Activated T-cell treated with anti-CD3 and anti-CD28 coated beads, Interleukin-2, amount 50 U/mL, for 4 hours (primary cell): Measurements from ENCODE around the gene SELL. TPM values are rescaled to one million over a fixed set of nuclear protein-coding genes. Genes with fewer than 3 reads are reported as not detected.

ENCODE experiments used
- ATAC-seq, 2 donors: fragments of 200-7000 bp; cut with Tn5 transposase; one replicate each; pipeline ENCODE4 v1.10.0; 2021
- DNase-seq: peaks from one replicate; pipeline ENCODE4 v3.0.0-alpha.2; 2020
- H3K27me3 Mint-ChIP-seq: one replicate; pipeline ENCODE4 v1.8.0; 2021; ENCODE audit warnings: low read depth, mixed read lengths
- H3K36me3 Mint-ChIP-seq: one replicate; pipeline ENCODE4 v1.8.0; 2022; ENCODE audit warnings: mixed read lengths; ENCODE audit not compliant: insufficient read depth
- H3K4me1 Mint-ChIP-seq: one replicate; pipeline ENCODE4 v1.8.0; 2021; ENCODE audit warnings: low read depth, mixed read lengths
- H3K4me3 Mint-ChIP-seq: one replicate; pipeline ENCODE4 v1.8.0; 2021; ENCODE audit warnings: mild to moderate bottlenecking, moderate library complexity, mixed read lengths
- H3K9me3 Mint-ChIP-seq: one replicate; pipeline ENCODE4 v1.8.0; 2021; ENCODE audit warnings: mixed read lengths
- total RNA-seq, 3 donors: library from RNA; stranded (reverse); gene quantifications; one replicate each; pipeline ENCODE4 v1.2.1, GENCODE V29; 2021

SELL gene
- total RNA-seq, result 100 to 1,000 TPM in 2 of 3 donors, 10 to 100 TPM in 1; 95.7 to 129 (median 112) TPM

GRCh38 chr1:169711469-169712308 lies at the start of gene SELL:
TSS of gene SELL (minus strand) at chr1:169711620. CDS start at chr1:169711498, 122 bp downstream.
- Mint-ChIP-seq H3K27me3 (peaks cover 3% of the 10 kb centered on the region), H3K4me1 (peaks cover 29% of the 10 kb centered on the region), H3K9me3 (no peaks in the 10 kb centered on the region), H3K4me3 (peak within 1 kb of the TSS; percentile 84), H3K36me3 (peaks cover 17% of the 10 kb centered on the region)
- ATAC-seq (peak; percentile 81 to 82), DNase-seq (peak; percentile 68)

GRCh38 chr1:169759038-169759437 lies 47.6 kb upstream of the SELL start:
- DNase-seq, result no peak
- H3K36me3 Mint-ChIP-seq, result no peaks in the 10 kb centered on the region
- ATAC-seq, result no peak
- no peak overlapping the region for H3K4me3 Mint-ChIP-seq
- H3K9me3 Mint-ChIP-seq, result peaks cover 3% of the 10 kb centered on the region
- H3K27me3 Mint-ChIP-seq, result peaks cover 6% of the 10 kb centered on the region
- no peaks in the 10 kb centered on the region for H3K4me1 Mint-ChIP-seq

GRCh38 chr1:169753549-169753948 lies 42.1 kb upstream of the SELL start:
- ATAC-seq (peak in 1 of 2 donors; percentile 27), DNase-seq (no peak)
- Mint-ChIP-seq H3K9me3 (no peaks in the 10 kb centered on the region), H3K4me3 (no peak overlapping the region), H3K36me3 (no peaks in the 10 kb centered on the region), H3K27me3 (peaks cover 2% of the 10 kb centered on the region), H3K4me1 (no peaks in the 10 kb centered on the region)

GRCh38 chr1:169750041-169750440 lies 38.6 kb upstream of the SELL start:
- H3K9me3 Mint-ChIP-seq, result no peaks in the 10 kb centered on the region
- H3K4me3 Mint-ChIP-seq, result no peak overlapping the region
- no peaks in the 10 kb centered on the region for H3K4me1 Mint-ChIP-seq
- no peak for ATAC-seq
- no peaks in the 10 kb centered on the region for H3K36me3 Mint-ChIP-seq
- no peak for DNase-seq
- peaks cover 2% of the 10 kb centered on the region for H3K27me3 Mint-ChIP-seq

GRCh38 chr1:169746550-169746949 lies 35.1 kb upstream of the SELL start:
- ATAC-seq (no peak), DNase-seq (no peak)
- Mint-ChIP-seq H3K36me3 (no peaks in the 10 kb centered on the region), H3K27me3 (no peaks in the 10 kb centered on the region), H3K9me3 (no peaks in the 10 kb centered on the region), H3K4me1 (no peaks in the 10 kb centered on the region), H3K4me3 (no peak overlapping the region)

GRCh38 chr1:169745015-169745861 lies 33.8 kb upstream of the SELL start:
- no peaks in the 10 kb centered on the region for H3K4me1 Mint-ChIP-seq
- H3K36me3 Mint-ChIP-seq, result no peaks in the 10 kb centered on the region
- DNase-seq (no peak), ATAC-seq (no peak)
- no peak overlapping the region for H3K4me3 Mint-ChIP-seq
- H3K9me3 Mint-ChIP-seq, result no peaks in the 10 kb centered on the region
- no peaks in the 10 kb centered on the region for H3K27me3 Mint-ChIP-seq

GRCh38 chr1:169741666-169742394 lies 30.4 kb upstream of the SELL start:
- no peak overlapping the region for H3K4me3 Mint-ChIP-seq

GRCh38 chr1:169739980-169740379 lies 28.6 kb upstream of the SELL start:
- DNase-seq, result no peak
- H3K4me1 Mint-ChIP-seq, result no peaks in the 10 kb centered on the region
- H3K27me3 Mint-ChIP-seq, result peaks cover 15% of the 10 kb centered on the region
- no peak for ATAC-seq
- no peaks in the 10 kb centered on the region for H3K9me3 Mint-ChIP-seq
- no peak overlapping the region for H3K4me3 Mint-ChIP-seq
- no peaks in the 10 kb centered on the region for H3K36me3 Mint-ChIP-seq

More at GRCh38 chr1:169741666-169742394, 30.4 kb upstream of the SELL start:
- ATAC-seq, result no peak
- Mint-ChIP-seq H3K27me3 (peaks cover 8% of the 10 kb centered on the region), H3K36me3 (no peaks in the 10 kb centered on the region), H3K9me3 (no peaks in the 10 kb centered on the region), H3K4me1 (no peaks in the 10 kb centered on the region)
- no peak for DNase-seq

GRCh38 chr1:169733924-169734323 lies 22.5 kb upstream of the SELL start, which contains the start of gene SELE:
TSS of gene SELE (minus strand) at chr1:169734079. CDS start at chr1:169733612, 467 bp downstream.
- DNase-seq, result no peak
- Mint-ChIP-seq H3K4me1 (no peaks in the 10 kb centered on the region), H3K27me3 (peaks cover 19% of the 10 kb centered on the region), H3K4me3 (no peak within 1 kb of the TSS), H3K36me3 (no peaks in the 10 kb centered on the region), H3K9me3 (no peaks in the 10 kb centered on the region)
- ATAC-seq, result no peak

- H3K27me3 Mint-ChIP-seq, result peaks cover 11% of the 10 kb centered on the region
- no peak for ATAC-seq
- no peak for DNase-seq
- no peaks in the 10 kb centered on the region for H3K4me1 Mint-ChIP-seq
- no peaks in the 10 kb centered on the region for H3K9me3 Mint-ChIP-seq
- H3K4me3 Mint-ChIP-seq, result no peak overlapping the region
- no peaks in the 10 kb centered on the region for H3K36me3 Mint-ChIP-seq
These were observed 20.0 kb upstream of the SELL start for GRCh38 chr1:169731446-169731845.

- no peaks in the 10 kb centered on the region for H3K36me3 Mint-ChIP-seq
- peaks cover 7% of the 10 kb centered on the region for H3K27me3 Mint-ChIP-seq
- ATAC-seq (no peak), DNase-seq (no peak)
- H3K4me3 Mint-ChIP-seq, result no peak overlapping the region
- H3K4me1 Mint-ChIP-seq, result no peaks in the 10 kb centered on the region
- H3K9me3 Mint-ChIP-seq, result no peaks in the 10 kb centered on the region
These were observed 18.6 kb upstream of the SELL start for GRCh38 chr1:169729991-169730390.

GRCh38 chr1:169727307-169727706 lies 15.9 kb upstream of the SELL start:
- no peak for ATAC-seq
- peaks cover 7% of the 10 kb centered on the region for H3K27me3 Mint-ChIP-seq
- no peaks in the 10 kb centered on the region for H3K36me3 Mint-ChIP-seq
- no peaks in the 10 kb centered on the region for H3K9me3 Mint-ChIP-seq
- no peak overlapping the region for H3K4me3 Mint-ChIP-seq
- DNase-seq, result no peak
- no peaks in the 10 kb centered on the region for H3K4me1 Mint-ChIP-seq

GRCh38 chr1:169726851-169727250 lies 15.4 kb upstream of the SELL start:
- Mint-ChIP-seq H3K36me3 (no peaks in the 10 kb centered on the region), H3K4me1 (no peaks in the 10 kb centered on the region), H3K4me3 (no peak overlapping the region), H3K27me3 (peaks cover 7% of the 10 kb centered on the region), H3K9me3 (no peaks in the 10 kb centered on the region)
- no peak for ATAC-seq
- no peak for DNase-seq

GRCh38 chr1:169725930-169726329 lies 14.5 kb upstream of the SELL start:
- H3K4me1 Mint-ChIP-seq, result no peaks in the 10 kb centered on the region
- no peak overlapping the region for H3K4me3 Mint-ChIP-seq
- no peaks in the 10 kb centered on the region for H3K9me3 Mint-ChIP-seq
- DNase-seq, result no peak
- no peaks in the 10 kb centered on the region for H3K36me3 Mint-ChIP-seq
- peaks cover 4% of the 10 kb centered on the region for H3K27me3 Mint-ChIP-seq
- no peak for ATAC-seq
